AG10803 (cell line): Measurements from ENCODE around the gene ABI2.
"Not testable (repeated sequence)": the region's sequence is repeated elsewhere in the genome, so short reads cannot be mapped to it uniquely, and the experiment has no call there.

Source experiments
- DNase-seq: peaks from one replicate; pipeline ENCODE4 v3.0.0; 2010; ENCODE audit warnings: low read depth
- H3K4me3 ChIP-seq: 2 replicates; pipeline ENCODE4 v1.5.1; 2011; ENCODE audit warnings: mild to moderate bottlenecking, low read length, control low read depth
- TF ChIP-seq, protein P1 (sequence below): conservative IDR thresholded peaks from 2 replicates; pipeline ENCODE4 v1.5.1; 2011; ENCODE audit warnings: mild to moderate bottlenecking, low read length, control low read depth, inconsistent platforms

ABI2 gene

GRCh38 chr2:203418271-203418670 lies 90.1 kb downstream of the ABI2 start:
- TF ChIP-seq, protein P1, sequence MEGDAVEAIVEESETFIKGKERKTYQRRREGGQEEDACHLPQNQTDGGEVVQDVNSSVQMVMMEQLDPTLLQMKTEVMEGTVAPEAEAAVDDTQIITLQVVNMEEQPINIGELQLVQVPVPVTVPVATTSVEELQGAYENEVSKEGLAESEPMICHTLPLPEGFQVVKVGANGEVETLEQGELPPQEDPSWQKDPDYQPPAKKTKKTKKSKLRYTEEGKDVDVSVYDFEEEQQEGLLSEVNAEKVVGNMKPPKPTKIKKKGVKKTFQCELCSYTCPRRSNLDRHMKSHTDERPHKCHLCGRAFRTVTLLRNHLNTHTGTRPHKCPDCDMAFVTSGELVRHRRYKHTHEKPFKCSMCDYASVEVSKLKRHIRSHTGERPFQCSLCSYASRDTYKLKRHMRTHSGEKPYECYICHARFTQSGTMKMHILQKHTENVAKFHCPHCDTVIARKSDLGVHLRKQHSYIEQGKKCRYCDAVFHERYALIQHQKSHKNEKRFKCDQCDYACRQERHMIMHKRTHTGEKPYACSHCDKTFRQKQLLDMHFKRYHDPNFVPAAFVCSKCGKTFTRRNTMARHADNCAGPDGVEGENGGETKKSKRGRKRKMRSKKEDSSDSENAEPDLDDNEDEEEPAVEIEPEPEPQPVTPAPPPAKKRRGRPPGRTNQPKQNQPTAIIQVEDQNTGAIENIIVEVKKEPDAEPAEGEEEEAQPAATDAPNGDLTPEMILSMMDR = no peak
- DNase-seq = no peak
- no peak overlapping the region for H3K4me3 ChIP-seq

DNA sequence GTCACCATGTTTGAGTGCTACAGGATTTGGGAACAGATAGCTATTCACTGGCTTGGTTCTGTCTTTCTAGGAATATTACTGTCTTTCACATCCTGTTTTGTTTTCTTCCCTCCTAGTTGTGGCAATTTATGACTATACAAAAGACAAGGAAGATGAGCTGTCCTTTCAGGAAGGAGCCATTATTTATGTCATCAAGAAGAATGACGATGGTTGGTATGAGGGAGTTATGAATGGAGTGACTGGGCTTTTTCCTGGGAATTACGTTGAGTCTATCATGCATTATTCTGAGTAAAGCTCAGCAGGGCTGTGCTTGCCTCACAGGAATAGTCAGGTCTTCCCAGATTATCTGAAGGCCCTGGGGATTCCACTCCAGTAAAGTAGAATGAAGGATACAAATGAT lies 98.9 kb downstream of the ABI2 start:
- DNase-seq = peak; percentile 78
- H3K4me3 ChIP-seq = no peak overlapping the region
- TF ChIP-seq, protein P1 = no peak

- H3K4me3 ChIP-seq, DNase-seq: not testable (repeated sequence)
These were observed 101.4 kb downstream of the ABI2 start for GRCh38 chr2:203429643-203430042.

DNA sequence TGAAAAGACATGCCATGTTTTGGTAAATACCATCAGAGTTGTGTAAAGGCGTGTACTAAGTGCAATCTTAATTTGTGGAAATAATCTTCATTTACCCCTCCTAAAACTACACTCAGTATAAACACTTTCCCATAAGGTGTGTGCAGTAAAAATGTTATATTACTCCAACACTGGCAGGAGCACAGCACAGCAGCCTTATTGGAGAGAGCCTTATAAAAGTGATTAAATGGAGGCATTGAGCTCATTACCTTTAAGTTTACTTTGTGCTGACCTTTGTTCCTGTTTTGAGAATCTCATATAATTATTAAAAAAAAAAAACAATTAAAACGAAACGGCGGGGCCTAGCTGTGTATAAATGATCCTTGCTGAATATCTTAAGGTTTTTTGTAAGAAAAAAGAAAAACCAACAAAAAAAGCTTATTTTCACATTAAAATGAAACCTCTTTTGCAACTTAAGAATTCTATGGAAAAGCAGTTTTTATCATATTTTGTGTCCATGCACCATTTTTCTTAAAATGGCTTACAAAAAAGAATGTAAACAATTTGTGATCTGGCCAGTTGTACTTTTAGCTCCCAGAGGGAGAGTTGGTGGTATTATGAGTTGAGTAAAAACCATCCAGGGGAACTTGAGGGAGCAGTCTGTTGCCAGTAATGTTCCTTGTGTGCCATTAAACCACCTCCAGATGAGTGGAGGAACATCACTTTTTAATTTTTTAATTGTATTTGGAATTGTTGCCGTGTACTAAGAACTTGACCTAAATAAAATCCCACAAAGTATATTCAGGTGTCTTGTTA lies 103.4 kb downstream of the ABI2 start:
- peak; percentile 40 for DNase-seq
- H3K4me3 ChIP-seq = no peak overlapping the region

GRCh38 chr2:203432811-203433210 lies 104.6 kb downstream of the ABI2 start:
- no peak for DNase-seq
- H3K4me3 ChIP-seq = no peak overlapping the region
- TF ChIP-seq, protein P1 = no peak

More for the DNA sequence above, 103.4 kb downstream of the ABI2 start:
- TF ChIP-seq, protein P1 = no peak

- TF ChIP-seq, protein P1 = no peak
- DNase-seq = no peak
- H3K4me3 ChIP-seq = no peak overlapping the region
These were observed 108.3 kb downstream of the ABI2 start for GRCh38 chr2:203436496-203436895.

DNA sequence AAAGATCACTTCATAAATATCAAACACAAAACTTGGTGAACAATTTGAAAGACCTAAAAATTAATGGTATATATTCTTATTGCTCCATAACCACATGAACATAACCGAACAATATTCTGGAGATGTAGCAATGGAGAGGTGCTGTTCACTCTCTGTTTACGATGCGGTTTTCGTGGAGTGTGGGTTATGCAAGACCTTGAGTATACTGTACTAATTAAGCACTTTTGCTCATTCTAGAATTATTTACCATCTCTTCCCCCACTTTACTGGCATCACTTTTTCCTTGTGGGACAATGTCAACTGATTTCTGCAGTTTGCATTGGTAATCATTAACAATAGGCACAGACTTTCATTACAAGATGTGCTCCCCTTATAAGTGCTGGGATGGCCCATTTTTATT lies 109.3 kb downstream of the ABI2 start:
- H3K4me3 ChIP-seq = no peak overlapping the region
- TF ChIP-seq, protein P1 = no peak
- DNase-seq = peak; percentile 61
